ENCODE measurements around the gene OXNAD1.

GRCh38 chr3:16331319-16331883 is 66.4 kb downstream of the OXNAD1 start:
- TF ChIP-seq CTCF (IDR thresholded peaks at IDR 0.05): no peak
- no peak for TF ChIP-seq POLR2AphosphoS5 (IDR thresholded peaks at IDR 0.05)
- no peak for TF ChIP-seq POLR2A (IDR thresholded peaks at IDR 0.05)
